H1 (cell line): Measurements from ENCODE around the gene GALC. TPM values are rescaled to one million over a fixed set of nuclear protein-coding genes. Genes with fewer than 3 reads are reported as not detected.

Experiments used
- CTCF ChIA-PET: fragments of 300-600 bp; sonication (Branson Sonifier 250); formaldehyde crosslinking; loops from one replicate; lab custom pipeline; 2021; ENCODE audit not compliant: partially characterized antibody; lab: Charles Lee
- POLR2A ChIA-PET: fragments of 300-600 bp; sonication (Branson Sonifier 250); formaldehyde crosslinking; loops from one replicate; lab custom pipeline; 2021; ENCODE audit warnings: inconsistent platforms; ENCODE audit not compliant: partially characterized antibody; lab: Charles Lee
- DNase-seq, 2 experiments: peaks; one replicate each; pipeline versions ENCODE4 v3.0.0 to v3.0.0-alpha.2; 2010 to 2022; ENCODE audit warnings: low spot score in 2 of 2, low read depth in 1 of 2, mixed read lengths in 1 of 2
- FAIRE-seq: peaks from 2 replicates; lab custom pipeline; 2011; peaks lifted over from hg19 to GRCh38; lab: Jason Lieb, UNC
- H2AFZ ChIP-seq: 2 replicates; pipeline ENCODE4 v1.8.1; 2012; ENCODE audit warnings: low read length, inconsistent platforms
- H2AK5ac ChIP-seq: 2 replicates; pipeline ENCODE4 v1.6.1; 2013; ENCODE audit warnings: low read depth, low read length
- H2BK120ac ChIP-seq: replicated peaks from 2 replicates; pipeline ENCODE3; 2013; ENCODE audit warnings: low read depth, low read length, inconsistent platforms
- H2BK12ac ChIP-seq: 2 replicates; pipeline ENCODE4 v1.6.1; 2013; ENCODE audit warnings: low read depth, low read length
- H2BK15ac ChIP-seq: 2 replicates; pipeline ENCODE4 v1.6.1; 2013; ENCODE audit warnings: low read length
- H2BK20ac ChIP-seq: 2 replicates; pipeline ENCODE4 v1.6.1; 2013; ENCODE audit warnings: low read length
- H2BK5ac ChIP-seq: 2 replicates; pipeline ENCODE4 v1.6.1; 2013; ENCODE audit warnings: low read depth, low read length
- H3K14ac ChIP-seq: 2 replicates; pipeline ENCODE4 v1.6.1; 2013; ENCODE audit warnings: inconsistent platforms; ENCODE audit not compliant: insufficient read length
- H3K18ac ChIP-seq: 2 replicates; pipeline ENCODE4 v1.6.1; 2013; ENCODE audit warnings: low read length; ENCODE audit errors: extremely low read depth
- H3K23ac ChIP-seq: 2 replicates; pipeline ENCODE4 v1.6.1; 2013; ENCODE audit warnings: inconsistent platforms; ENCODE audit not compliant: insufficient read length
- H3K23me2 ChIP-seq: 2 replicates; pipeline ENCODE4 v1.6.1; 2013; ENCODE audit warnings: low read depth, low read length
- H3K27ac ChIP-seq: 2 replicates; pipeline ENCODE4 v1.6.1; 2011; ENCODE audit warnings: low read depth, low read length, inconsistent platforms
- H3K27me3 ChIP-seq, 4 experiments: replicated peaks in 1 of 4; 1 replicate in 1 of 4; 2 replicates in 3 of 4; pipeline versions ENCODE4 v1.6.1 to v1.8.1; 2011 to 2013; ENCODE audit warnings: low read length in 3 of 4, mild to moderate bottlenecking in 3 of 4, inconsistent platforms in 2 of 4, mixed read lengths in 2 of 4, moderate library complexity in 1 of 4; ENCODE audit not compliant: control insufficient read depth in 3 of 4, insufficient read depth in 3 of 4; ENCODE audit errors: extremely low read depth in 1 of 4
- H3K36me3 ChIP-seq, 4 experiments: 2 replicates each; pipeline versions ENCODE4 v1.6.1 to v1.8.1; 2011 to 2013; ENCODE audit warnings: mild to moderate bottlenecking in 4 of 4, low read length in 3 of 4, moderate library complexity in 2 of 4, control low read depth in 1 of 4, inconsistent platforms in 1 of 4; ENCODE audit not compliant: insufficient read depth in 4 of 4, control insufficient read depth in 2 of 4
- H3K4ac ChIP-seq: replicated peaks from 2 replicates; pipeline ENCODE3; 2013; ENCODE audit warnings: low read length, low read depth, mixed read lengths, inconsistent platforms; ENCODE audit not compliant: insufficient read length
- H3K4me1 ChIP-seq, 4 experiments: replicated peaks in 1 of 4; 1 replicate in 1 of 4; 2 replicates in 3 of 4; pipeline versions ENCODE4 v1.6.1 to v1.8.1; 2011 to 2013; ENCODE audit warnings: low read length in 3 of 4, inconsistent platforms in 2 of 4, mixed read lengths in 1 of 4; ENCODE audit not compliant: insufficient read depth in 4 of 4, control insufficient read depth in 3 of 4
- H3K4me2 ChIP-seq, 2 experiments: 2 replicates each; pipeline versions ENCODE4 v1.6.1 to v1.8.1; 2011 to 2013; ENCODE audit warnings: low read depth in 2 of 2, low read length in 2 of 2, control low read depth in 1 of 2, inconsistent platforms in 1 of 2, mild to moderate bottlenecking in 1 of 2; ENCODE audit not compliant: insufficient read depth in 1 of 2
- H3K4me3 ChIP-seq, 4 experiments: fragments of 200-600, 300-600 bp in 1 of 4; sonication (generic), shearing (Covaris generic), sonication (Bioruptor Twin) in 1 of 4; 2 replicates each; pipeline versions ENCODE4 v1.5.1 to v1.8.1; 2011 to 2016; ENCODE audit warnings: low read length in 4 of 4, low read depth in 3 of 4, control low read depth in 2 of 4, inconsistent platforms in 2 of 4, mild to moderate bottlenecking in 2 of 4, mixed read lengths in 1 of 4, moderate library complexity in 1 of 4; ENCODE audit not compliant: insufficient read depth in 2 of 4; ENCODE audit errors: extremely low read depth in 1 of 4
- H3K56ac ChIP-seq: replicated peaks from 2 replicates; pipeline ENCODE3; 2013; ENCODE audit warnings: low read depth, mild to moderate bottlenecking, mixed read lengths, low read length, inconsistent platforms; ENCODE audit not compliant: insufficient read length
- H3K79me1 ChIP-seq: 2 replicates; pipeline ENCODE4 v1.6.1; 2013; ENCODE audit warnings: low read depth, low read length, control low read depth
- H3K79me2 ChIP-seq, 2 experiments: 2 replicates each; pipeline versions ENCODE4 v1.6.1 to v1.8.1; 2012 to 2013; ENCODE audit warnings: low read length in 2 of 2, mild to moderate bottlenecking in 2 of 2, inconsistent platforms in 1 of 2; ENCODE audit not compliant: insufficient read depth in 2 of 2, control insufficient read depth in 1 of 2
- H3K9ac ChIP-seq, 4 experiments: replicated peaks in 1 of 4; 1 replicate in 1 of 4; 2 replicates in 3 of 4; pipeline versions ENCODE4 v1.6.1 to v1.8.1; 2011 to 2013; ENCODE audit warnings: low read depth in 3 of 4, low read length in 3 of 4, control low read depth in 2 of 4, mild to moderate bottlenecking in 2 of 4, moderate library complexity in 2 of 4, inconsistent platforms in 1 of 4; ENCODE audit errors: extremely low read depth in 1 of 4
- H3K9me3 ChIP-seq, 2 experiments: 2 replicates each; pipeline versions ENCODE4 v1.6.1 to v1.8.1; 2012 to 2013; ENCODE audit warnings: mild to moderate bottlenecking in 2 of 2, moderate library complexity in 2 of 2, control low read depth in 1 of 2, inconsistent platforms in 1 of 2, low read depth in 1 of 2, low read length in 1 of 2, mixed read lengths in 1 of 2; ENCODE audit not compliant: insufficient read depth in 2 of 2
- H4K20me1 ChIP-seq, 2 experiments: replicated peaks in 1 of 2; 2 replicates each; pipeline versions ENCODE3 to v1.8.1; 2011 to 2013; ENCODE audit warnings: inconsistent platforms in 2 of 2, low read length in 2 of 2, mild to moderate bottlenecking in 1 of 2; ENCODE audit not compliant: insufficient read depth in 2 of 2, control insufficient read depth in 1 of 2
- H4K5ac ChIP-seq: 2 replicates; pipeline ENCODE4 v1.6.1; 2013; ENCODE audit warnings: low read length, low read depth, mixed read lengths, inconsistent platforms; ENCODE audit not compliant: insufficient read length
- H4K8ac ChIP-seq: 2 replicates; pipeline ENCODE4 v1.8.0; 2013; ENCODE audit warnings: mild to moderate bottlenecking, moderate library complexity, low read length, inconsistent platforms; ENCODE audit not compliant: insufficient read depth; ENCODE audit errors: extremely low read depth
- H4K91ac ChIP-seq: replicated peaks from 2 replicates; pipeline ENCODE3; 2013; ENCODE audit warnings: low read length, mixed read lengths, inconsistent platforms; ENCODE audit not compliant: insufficient read length
- BRCA1 ChIP-seq: IDR thresholded peaks from 2 replicates; pipeline ENCODE4 v1.6.1; 2012; ENCODE audit warnings: low read depth, low read length, improper control_type of control experiment
- CBX8 ChIP-seq: fragments of 300-800, 300-1000 bp; sonication (generic); IDR thresholded peaks from 2 replicates; pipeline ENCODE4 v1.7.1; 2016; ENCODE audit warnings: low read depth, low read length, borderline replicate concordance
- CEBPB ChIP-seq: IDR thresholded peaks from 2 replicates; pipeline ENCODE4 v1.6.1; 2012; ENCODE audit warnings: low read depth, low read length
- JUND ChIP-seq: IDR thresholded peaks from 2 replicates; pipeline ENCODE4 v1.6.1; 2011; ENCODE audit warnings: mild to moderate bottlenecking, improper control_type of control experiment, low read length
- KDM5A ChIP-seq: fragments of 200-600 bp; IDR thresholded peaks from 2 replicates; pipeline ENCODE4 v1.7.1; 2012; ENCODE audit warnings: mild to moderate bottlenecking, low read length, inconsistent platforms, mixed read lengths
- SP2 ChIP-seq: IDR thresholded peaks from 2 replicates; pipeline ENCODE4 v1.6.1; 2012; ENCODE audit warnings: mild to moderate bottlenecking, low read length, inconsistent platforms
- ZNF274 ChIP-seq: IDR thresholded peaks from 2 replicates; pipeline ENCODE4 v1.7.0; 2012; ENCODE audit warnings: low read length, borderline replicate concordance; ENCODE audit errors: extremely low read depth
- WGBS, 2 experiments: shearing (Covaris generic) in 1 of 2; methylation state at CpG; one replicate each; pipeline versions ENCODE4 v1.1.6 to v1.1.7; 2013 to 2015; ENCODE audit warnings: low lambda C conversion rate in 2 of 2, mixed read lengths in 2 of 2, inconsistent platforms in 1 of 2, low coverage in 1 of 2, missing lambda C conversion rate in 1 of 2; ENCODE audit not compliant: insufficient replicate concordance in 2 of 2, insufficient coverage in 1 of 2, insufficient read length in 1 of 2; ENCODE audit errors: extremely low coverage in 1 of 2, missing lambda C conversion rate in 1 of 2; 5-methylcytosine and 5-hydroxymethylcytosine counted together
- polyA plus RNA-seq, 7 experiments: library from polyadenylated mRNA; depleted of rRNA in 3 of 7; stranded (reverse) in 5 of 7; unstranded in 2 of 7; fragments of >200 nt in 5 of 7; fragments of 200-250 nt in 2 of 7; gene quantifications; 1 replicate in 5 of 7; 2 replicates in 1 of 7; 4 replicates in 1 of 7; pipeline versions ENCODE4 v1.2.1 to v1.2.3, GENCODE V29; 2011 to 2013; ENCODE audit warnings: missing spikeins in 2 of 7, mixed read lengths in 2 of 7
- total RNA-seq: library from RNA; stranded (reverse); fragmentation: NEBNext Ultra II Directional; extraction: Animal tissue kit (Norgen Biotek cat#: 25700); gene quantifications from 2 replicates; pipeline ENCODE4 v1.2.1, GENCODE V29; 2021

Gene GALC
- total and polyA plus RNA-seq, 2 of the 8 experiments (the other 6 are each of a cell fraction or from before 2014, with no cell fraction given), result 6.1 to 12.3 TPM

GRCh38 chr14:88004506-88005036, 11.6 kb upstream of the GALC start:
- Histone ChIP-seq H3K56ac (no peak overlapping the region), H2BK20ac (no peak overlapping the region), H3K14ac (no peak overlapping the region), H2AK5ac (no peak overlapping the region), H4K20me1 (no peaks in the 10 kb centered on the region), H2BK120ac (no peak overlapping the region), H3K23ac (no peak overlapping the region), H3K9ac (no peak overlapping the region), H4K8ac (no peak overlapping the region), H3K27ac (no peak overlapping the region), H3K4me3 (no peak overlapping the region), H4K91ac (no peak overlapping the region), H3K27me3 (no peaks in the 10 kb centered on the region), H3K9me3 (no peaks in the 10 kb centered on the region), H3K36me3 (no peaks in the 10 kb centered on the region), H3K4ac (no peak overlapping the region), H2BK5ac (no peak overlapping the region), H3K79me1 (no peaks in the 10 kb centered on the region), H4K5ac (no peak overlapping the region), H2BK12ac (no peak overlapping the region), H3K4me2 (no peak overlapping the region), H2BK15ac (no peak overlapping the region), H3K18ac (no peak overlapping the region), H3K23me2 (no peaks in the 10 kb centered on the region), H3K79me2 (no peaks in the 10 kb centered on the region), H3K4me1 (no peaks in the 10 kb centered on the region), H2AFZ (no peak overlapping the region)
- DNase-seq (no peak), FAIRE-seq (no peak)
- ChIA-PET POLR2A (interaction anchor here (0.9 kb wide), 1 partner anchor 12 kb away, joined by 3 read pairs; the partner anchor contains the start of gene GALC), CTCF (interaction anchor here (0.6 to 0.7 kb wide), 3 partner anchors 78 to 376 kb away, joined by 3 read pairs; no protein-coding TSS in a partner anchor)
- TF ChIP-seq BRCA1 (no peak), JUND (no peak), KDM5A (no peak), SP2 (no peak), ZNF274 (no peak), CEBPB (no peak), CBX8 (no peak)
- 96% methylated on average over 3 of the region's 3 CpGs; no CpG with 5 or more reads in 1 of the 2 experiments for WGBS, 2 experiments
